ENCODE data around the gene FBXL20. TPM values are rescaled to one million over a fixed set of nuclear protein-coding genes. Genes with fewer than 3 reads are reported as not detected.

FBXL20 gene
- total RNA-seq, 1 experiment from 2014 or later: 5.0 TPM

GRCh38 chr17:39236450-39236927 lies 164.9 kb downstream of the FBXL20 start:
- H4K20me1 ChIP-seq (ENCODE audit: low read length): no peaks in the 10 kb centered on the region
- CTCF ChIA-PET: interaction anchor here (0.7 kb wide), 1 partner anchor 33 kb away, joined by 7 read pairs; no protein-coding TSS in a partner anchor
- TF ChIP-seq EZH2 (IDR thresholded peaks at IDR 0.05; ENCODE audit: low read length, unreplicated experiment) (no peak), EZH2phosphoT487 (IDR thresholded peaks at IDR 0.05; ENCODE audit: borderline replicate concordance, low read length) (no peak)
- H3K4me1 ChIP-seq (ENCODE audit: insufficient read depth, low read length): peaks cover 11% of the 10 kb centered on the region
- no peaks in the 10 kb centered on the region for H3K9me3 ChIP-seq (ENCODE audit: low read length)
- intact Hi-C loops (cut with micrococcal nuclease): loop anchor here (10.0 kb wide), 1 partner anchor 172 kb away; no protein-coding TSS in a partner anchor
- BruUV-seq (replicated peaks): no TSS peak
- DNase-seq: no peak
- no peaks in the 10 kb centered on the region for H3K9me2 ChIP-seq (replicated peaks; ENCODE audit: low read length)
- H3K36me3 ChIP-seq (ENCODE audit: low read depth, low read length): no peaks in the 10 kb centered on the region; the same call in 1 of the 2 replicates
- H2AFZ ChIP-seq (ENCODE audit: low read length): no peak overlapping the region
- H3K9ac ChIP-seq (ENCODE audit: low read length): no peak overlapping the region
- H3F3A ChIP-seq (ENCODE audit: low read length, unreplicated experiment): no peaks in the 10 kb centered on the region
- H3K27ac ChIP-seq (ENCODE audit: low read length): no peak overlapping the region
- ATAC-seq: no peak
- POLR2A ChIA-PET (ENCODE audit: unreplicated experiment): no interaction called here
- H3K79me2 ChIP-seq (ENCODE audit: low read length): no peaks in the 10 kb centered on the region
- no peak overlapping the region for H3K4me2 ChIP-seq (ENCODE audit: low read length)
- no peak overlapping the region for H3K4me3 ChIP-seq (ENCODE audit: low read length)
- no peaks in the 10 kb centered on the region for H3K27me3 ChIP-seq (ENCODE audit: low read length)

DNA sequence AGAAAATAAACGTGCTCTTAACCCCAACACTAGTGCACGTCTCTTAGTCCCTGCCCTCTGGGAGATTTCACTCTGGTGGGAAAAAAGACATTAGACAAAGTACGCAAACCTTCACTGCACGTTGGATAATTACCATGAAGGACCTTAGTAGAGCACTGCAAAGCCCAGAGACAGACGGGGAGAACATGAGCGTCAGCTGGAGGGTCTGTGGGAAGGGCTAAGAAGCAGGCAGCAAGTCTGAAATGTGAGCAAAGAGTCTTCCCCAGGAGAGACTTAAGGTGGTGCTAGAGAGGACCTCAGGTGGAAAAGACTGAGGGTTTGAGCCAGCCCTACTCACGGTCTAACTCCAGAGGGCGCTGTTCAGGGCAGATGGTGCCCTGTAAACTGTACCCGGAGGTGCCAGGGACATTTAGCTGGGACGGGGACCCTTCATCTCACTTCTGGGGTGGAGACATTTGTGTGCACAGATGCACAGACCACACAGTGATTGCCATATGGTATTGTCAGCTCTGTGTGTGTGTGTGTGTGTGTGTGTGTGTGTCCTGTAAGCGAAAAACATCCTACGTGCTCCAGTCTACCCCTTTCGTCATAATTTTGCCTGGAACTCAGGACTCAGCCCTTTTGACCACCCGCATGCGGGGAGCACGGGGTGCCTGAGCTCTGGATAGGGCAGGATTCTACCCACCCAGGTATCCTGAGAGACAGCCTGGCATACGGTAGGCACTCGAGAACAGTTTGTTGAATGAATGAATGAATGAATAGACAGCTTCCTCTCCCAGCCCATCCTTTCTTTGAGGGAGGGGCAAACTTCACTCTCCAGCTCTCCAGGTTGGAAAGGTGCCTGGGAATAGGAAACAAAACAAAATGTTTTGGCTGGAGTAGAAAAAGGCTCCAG lies 165.6 kb downstream of the FBXL20 start:
- POLR2A ChIA-PET (ENCODE audit: unreplicated experiment): no interaction called here

More for the DNA sequence above, 165.6 kb downstream of the FBXL20 start:
- no peaks in the 10 kb centered on the region for H3K27me3 ChIP-seq (ENCODE audit: low read length)
- H3K9me3 ChIP-seq (ENCODE audit: low read length): no peaks in the 10 kb centered on the region
- CTCF ChIA-PET: interaction anchor here (0.6 to 0.7 kb wide), 4 partner anchors 29 to 513 kb away, joined by 3 to 11 read pairs (median 5); no protein-coding TSS in a partner anchor
- no peak for TF ChIP-seq EZH2phosphoT487 (IDR thresholded peaks at IDR 0.05; ENCODE audit: borderline replicate concordance, low read length)
- TF ChIP-seq EZH2 (IDR thresholded peaks at IDR 0.05; ENCODE audit: low read length, unreplicated experiment): no peak
- peak; percentile 87 for TF ChIP-seq CTCF (conservative IDR thresholded peaks at IDR 0.05; ENCODE audit: low read depth, low read length)
- intact Hi-C loops (cut with micrococcal nuclease): loop anchor here (10.0 kb wide), 1 partner anchor 171 kb away; no protein-coding TSS in a partner anchor
- peak; percentile 51 for DNase-seq
- BruUV-seq (replicated peaks): no TSS peak
- no peak overlapping the region for H3K4me2 ChIP-seq (ENCODE audit: low read length)
- peak; percentile 42 for ATAC-seq
- no peak overlapping the region for H2AFZ ChIP-seq (ENCODE audit: low read length)
- H4K20me1 ChIP-seq (ENCODE audit: low read length): no peaks in the 10 kb centered on the region
- no peak overlapping the region for H3K27ac ChIP-seq (ENCODE audit: low read length)
- H3F3A ChIP-seq (ENCODE audit: low read length, unreplicated experiment): no peaks in the 10 kb centered on the region
- no peak overlapping the region for H3K9ac ChIP-seq (ENCODE audit: low read length)
- H3K9me2 ChIP-seq (replicated peaks; ENCODE audit: low read length): no peaks in the 10 kb centered on the region
- H3K4me1 ChIP-seq (ENCODE audit: insufficient read depth, low read length): peaks cover 11% of the 10 kb centered on the region
- no peaks in the 10 kb centered on the region; the same call in 1 of the 2 replicates for H3K36me3 ChIP-seq (ENCODE audit: low read depth, low read length)
- no peaks in the 10 kb centered on the region for H3K79me2 ChIP-seq (ENCODE audit: low read length)
- H3K4me3 ChIP-seq (ENCODE audit: low read length): no peak overlapping the region
